CD4-positive, alpha-beta T cell treated with Interleukin-4 for 1 hour (primary cell): ENCODE data around the gene SIK3.
"Not testable (repeated sequence)": the region's sequence is repeated elsewhere in the genome, so short reads cannot be mapped to it uniquely, and the experiment has no call there.

Experiments
- DNase-seq, 2 donors: peaks; one replicate each; pipeline ENCODE4 v3.0.0-alpha.2; 2020 to 2022

The SIK3 gene

GRCh38 chr11:117075186-117075585 lies 23.0 kb downstream of the SIK3 start:
- no peak for DNase-seq

- no peak for DNase-seq
Measured at GRCh38 chr11:117074119-117074518, 24.1 kb downstream of the SIK3 start.

- no peak for DNase-seq
Measured at GRCh38 chr11:117073539-117073938, 24.7 kb downstream of the SIK3 start.

GRCh38 chr11:117072517-117073461 lies 25.4 kb downstream of the SIK3 start:
- peak in 1 of 2 donors; percentile 41 for DNase-seq

- DNase-seq = no peak
Measured at GRCh38 chr11:117071344-117071787, 26.9 kb downstream of the SIK3 start.

- DNase-seq = no peak
Measured at GRCh38 chr11:117070016-117070415, 28.2 kb downstream of the SIK3 start.

- no peak for DNase-seq
Measured at GRCh38 chr11:117068303-117068860, 29.8 kb downstream of the SIK3 start.

- no peak for DNase-seq
Measured at GRCh38 chr11:117066959-117067358, 31.3 kb downstream of the SIK3 start.

GRCh38 chr11:117064275-117064674 lies 34.0 kb downstream of the SIK3 start:
- no peak for DNase-seq

- no peak for DNase-seq
Measured at GRCh38 chr11:117062498-117062897, 35.7 kb downstream of the SIK3 start.

- no peak for DNase-seq
Measured at GRCh38 chr11:117061256-117061655, 37.0 kb downstream of the SIK3 start.

GRCh38 chr11:117059611-117060148 lies 38.5 kb downstream of the SIK3 start:
- no peak for DNase-seq

GRCh38 chr11:117058761-117059261 lies 39.4 kb downstream of the SIK3 start:
- no peak for DNase-seq

GRCh38 chr11:117057727-117058126 lies 40.5 kb downstream of the SIK3 start:
- no peak for DNase-seq

GRCh38 chr11:117057317-117057716 lies 40.9 kb downstream of the SIK3 start:
- DNase-seq = no peak

- no peak for DNase-seq
Measured at GRCh38 chr11:117055469-117055868, 42.8 kb downstream of the SIK3 start.

- DNase-seq = no peak
Measured at GRCh38 chr11:117054382-117054781, 43.8 kb downstream of the SIK3 start.

GRCh38 chr11:117052196-117053149 lies 45.8 kb downstream of the SIK3 start:
- no peak for DNase-seq

GRCh38 chr11:117050121-117050520 lies 48.1 kb downstream of the SIK3 start:
- DNase-seq = not testable (repeated sequence)

GRCh38 chr11:117046627-117047026 lies 51.6 kb downstream of the SIK3 start:
- not testable (repeated sequence) for DNase-seq

GRCh38 chr11:117045956-117046355 lies 52.3 kb downstream of the SIK3 start:
- no peak for DNase-seq

- no peak for DNase-seq
Measured at GRCh38 chr11:117045196-117045595, 53.0 kb downstream of the SIK3 start.
